WTC11 (cell line): ENCODE results near the gene PKHD1. TPM values are rescaled to one million over a fixed set of nuclear protein-coding genes. Genes with fewer than 3 reads are reported as not detected.

Experiments used
- ATAC-seq: fragments of 200-7000 bp; cut with Tn5 transposase; 2 replicates; pipeline ENCODE4 v1.10.0; 2021; ENCODE audit warnings: mild to moderate bottlenecking, moderate library complexity
- CTCF ChIA-PET: fragments of 300-600 bp; sonication (Branson Sonifier 250); formaldehyde crosslinking; loops from one replicate; lab custom pipeline; 2021; ENCODE audit warnings: antibody characterized with exemption; lab: Charles Lee
- POLR2A ChIA-PET: fragments of 350-600 bp; sonication (Branson Sonifier 250); formaldehyde crosslinking; loops from one replicate; lab custom pipeline; 2021; ENCODE audit warnings: antibody characterized with exemption; lab: Charles Lee
- DNase-seq: peaks from one replicate; pipeline ENCODE4 v3.0.0; 2021; ENCODE audit warnings: low spot score
- H3K27ac Mint-ChIP-seq: 2 replicates; pipeline ENCODE4 v1.8.0; 2021; ENCODE audit warnings: mixed read lengths
- H3K27me3 Mint-ChIP-seq: 2 replicates; pipeline ENCODE4 v1.8.0; 2021; ENCODE audit warnings: low read depth, mild to moderate bottlenecking, moderate library complexity, mixed read lengths
- H3K36me3 Mint-ChIP-seq: 2 replicates; pipeline ENCODE4 v1.8.0; 2021; ENCODE audit warnings: mixed read lengths
- H3K4me1 Mint-ChIP-seq: 2 replicates; pipeline ENCODE4 v1.8.0; 2022; ENCODE audit warnings: mixed read lengths
- H3K4me3 Mint-ChIP-seq: 2 replicates; pipeline ENCODE4 v1.8.0; 2021; ENCODE audit warnings: mild to moderate bottlenecking, moderate library complexity, mixed read lengths
- H3K9me3 Mint-ChIP-seq: 2 replicates; pipeline ENCODE4 v1.8.0; 2021; ENCODE audit warnings: mixed read lengths
- AFF4 ChIP-seq: sonication (generic); formaldehyde crosslinking; IDR thresholded peaks from 2 replicates; pipeline ENCODE4 v1.8.1; 2023; ENCODE audit warnings: mild to moderate bottlenecking, missing genetic modification reagents, borderline replicate concordance
- CBFB ChIP-seq: sonication (generic); formaldehyde crosslinking; IDR thresholded peaks from 2 replicates; pipeline ENCODE4 v1.8.1; 2022; ENCODE audit warnings: mild to moderate bottlenecking, low read depth, missing genetic modification reagents
- CDX4 ChIP-seq: fragments of 250-450 bp; sonication (Bioruptor Pico); IDR thresholded peaks from 2 replicates; pipeline ENCODE4 v1.9.0; 2021; ENCODE audit warnings: moderate library complexity, mild to moderate bottlenecking, inconsistent platforms, borderline replicate concordance
- FOXJ3 ChIP-seq: sonication (generic); formaldehyde crosslinking; IDR thresholded peaks from 2 replicates; pipeline ENCODE4 v1.9.0; 2021; ENCODE audit warnings: missing genetic modification reagents, mild to moderate bottlenecking, borderline replicate concordance
- FOXP1 ChIP-seq: sonication (generic); formaldehyde crosslinking; IDR thresholded peaks from 2 replicates; pipeline ENCODE4 v1.8.0; 2022; ENCODE audit warnings: missing genetic modification reagents, mild to moderate bottlenecking, moderate library complexity, borderline replicate concordance
- GRHL2 ChIP-seq: fragments of 250-450 bp; sonication (Bioruptor Pico); IDR thresholded peaks from 2 replicates; pipeline ENCODE4 v1.8.0; 2022; ENCODE audit warnings: mild to moderate bottlenecking, moderate library complexity; ENCODE audit not compliant: insufficient replicate concordance, severe bottlenecking
- GTF2I ChIP-seq: fragments of 250-450 bp; sonication (Bioruptor Pico); conservative IDR thresholded peaks from 2 replicates; pipeline ENCODE4 v1.4.0; 2021; ENCODE audit warnings: mild to moderate bottlenecking
- JUN ChIP-seq: sonication (generic); formaldehyde crosslinking; IDR thresholded peaks from 2 replicates; pipeline ENCODE4 v1.8.0; 2023; ENCODE audit warnings: mild to moderate bottlenecking, missing genetic modification reagents
- NFYB ChIP-seq: sonication (generic); formaldehyde crosslinking; conservative IDR thresholded peaks from 2 replicates; pipeline ENCODE4 v1.8.0; 2022; ENCODE audit warnings: low read depth, missing genetic modification reagents
- NR1H2 ChIP-seq: sonication (generic); formaldehyde crosslinking; IDR thresholded peaks from 2 replicates; pipeline ENCODE4 v1.9.0; 2021; ENCODE audit warnings: mild to moderate bottlenecking, moderate library complexity, missing genetic modification reagents
- PRDM15 ChIP-seq: sonication (generic); formaldehyde crosslinking; IDR thresholded peaks from 2 replicates; pipeline ENCODE4 v1.8.0; 2022; ENCODE audit warnings: missing genetic modification reagents
- USF2 ChIP-seq: sonication (generic); formaldehyde crosslinking; IDR thresholded peaks from 2 replicates; pipeline ENCODE4 v1.8.1; 2023; ENCODE audit warnings: mild to moderate bottlenecking, missing genetic modification reagents, moderate library complexity
- ZBTB21 ChIP-seq: sonication (generic); formaldehyde crosslinking; IDR thresholded peaks from 2 replicates; pipeline ENCODE4 v1.8.1; 2023; ENCODE audit warnings: mild to moderate bottlenecking, missing genetic modification reagents, borderline replicate concordance
- ZNF416 ChIP-seq: fragments of 250-450 bp; sonication (Bioruptor Pico); IDR thresholded peaks from 2 replicates; pipeline ENCODE4 v1.9.0; 2021; ENCODE audit warnings: mild to moderate bottlenecking, inconsistent platforms
- total RNA-seq: library from RNA; stranded (reverse); gene quantifications from 3 replicates; pipeline ENCODE4 v1.2.3, GENCODE V29; 2021
- TF ChIP-seq, protein P1 (sequence below): sonication (generic); formaldehyde crosslinking; conservative IDR thresholded peaks from 2 replicates; pipeline ENCODE4 v1.8.1; 2022; ENCODE audit warnings: mild to moderate bottlenecking, missing genetic modification reagents
- TF ChIP-seq, protein P2 (sequence below): sonication (generic); formaldehyde crosslinking; IDR thresholded peaks from 2 replicates; pipeline ENCODE4 v1.8.0; 2023; ENCODE audit warnings: missing genetic modification reagents

Gene PKHD1
- total RNA-seq, 1 experiment from 2014 or later: 0.15 TPM

- no peaks in the 10 kb centered on the region for H3K4me1 Mint-ChIP-seq
- H3K9me3 Mint-ChIP-seq: peaks cover 13% of the 10 kb centered on the region
- ChIA-PET CTCF (interaction anchor here (1.0 to 1.4 kb wide), 2 partner anchors 31 to 84 kb away, joined by 3 to 5 read pairs; no protein-coding TSS in a partner anchor), POLR2A (no interaction called here)
- no peak for TF ChIP-seq USF2
- no peak for TF ChIP-seq CBFB (CRISPR knock-in tag)
- TF ChIP-seq GRHL2 (CRISPR knock-in tag): no peak
- TF ChIP-seq, protein P1, sequence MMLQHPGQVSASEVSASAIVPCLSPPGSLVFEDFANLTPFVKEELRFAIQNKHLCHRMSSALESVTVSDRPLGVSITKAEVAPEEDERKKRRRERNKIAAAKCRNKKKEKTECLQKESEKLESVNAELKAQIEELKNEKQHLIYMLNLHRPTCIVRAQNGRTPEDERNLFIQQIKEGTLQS (CRISPR knock-in tag): no peak
- TF ChIP-seq AFF4 (CRISPR knock-in tag): no peak
- no peak for TF ChIP-seq NR1H2 (CRISPR knock-in tag)
- no peak for TF ChIP-seq CDX4
- TF ChIP-seq FOXJ3 (CRISPR knock-in tag): no peak
- TF ChIP-seq FOXP1 (CRISPR knock-in tag): no peak
- no peak overlapping the region for H3K4me3 Mint-ChIP-seq
- no peaks in the 10 kb centered on the region for H3K36me3 Mint-ChIP-seq
- H3K27me3 Mint-ChIP-seq: no peaks in the 10 kb centered on the region; the same call in 1 of the 2 replicates
- no peak overlapping the region for H3K27ac Mint-ChIP-seq
- no peak for DNase-seq
- no peak for ATAC-seq
Measured at GRCh38 chr6:51965222-51965801, 122.1 kb downstream of the PKHD1 start.

DNA sequence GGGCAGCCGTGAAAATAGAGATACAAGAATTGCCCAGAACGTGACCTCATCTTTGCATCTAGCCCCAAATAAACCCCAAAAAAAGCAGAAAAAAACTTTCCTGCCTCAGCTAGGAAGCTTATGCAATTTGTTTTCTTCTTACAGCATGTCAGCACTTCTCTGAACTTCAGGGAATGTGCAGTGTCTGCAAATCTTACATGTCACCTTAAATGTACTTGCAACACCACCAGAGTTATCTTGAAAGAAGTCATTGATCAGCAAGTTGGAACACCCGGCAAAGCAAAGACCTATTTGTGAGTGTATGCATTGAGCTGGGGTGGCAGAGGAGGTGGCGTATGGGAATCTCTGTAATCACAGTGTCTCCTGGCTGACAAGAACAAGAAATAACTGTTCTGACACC, 123.4 kb downstream of the PKHD1 start:
- no peak for DNase-seq
- Mint-ChIP-seq H3K27me3 (no peaks in the 10 kb centered on the region; the same call in 1 of the 2 replicates), H3K9me3 (peaks cover 12% of the 10 kb centered on the region), H3K36me3 (no peaks in the 10 kb centered on the region), H3K27ac (no peak overlapping the region), H3K4me1 (no peaks in the 10 kb centered on the region; the same call in 1 of the 2 replicates), H3K4me3 (no peak overlapping the region)
- CTCF ChIA-PET: interaction anchor here (1.5 kb wide), 1 partner anchor 56 kb away, joined by 3 read pairs; no protein-coding TSS in a partner anchor
- ATAC-seq: no peak
- TF ChIP-seq JUN (CRISPR knock-in tag) (no peak), PRDM15 (CRISPR knock-in tag) (no peak), NFYB (CRISPR knock-in tag) (no peak), ZBTB21 (CRISPR knock-in tag) (no peak), GTF2I (CRISPR knock-in tag) (no peak), ZNF416 (CRISPR knock-in tag) (no peak)
- TF ChIP-seq, protein P2, sequence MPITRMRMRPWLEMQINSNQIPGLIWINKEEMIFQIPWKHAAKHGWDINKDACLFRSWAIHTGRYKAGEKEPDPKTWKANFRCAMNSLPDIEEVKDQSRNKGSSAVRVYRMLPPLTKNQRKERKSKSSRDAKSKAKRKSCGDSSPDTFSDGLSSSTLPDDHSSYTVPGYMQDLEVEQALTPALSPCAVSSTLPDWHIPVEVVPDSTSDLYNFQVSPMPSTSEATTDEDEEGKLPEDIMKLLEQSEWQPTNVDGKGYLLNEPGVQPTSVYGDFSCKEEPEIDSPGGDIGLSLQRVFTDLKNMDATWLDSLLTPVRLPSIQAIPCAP (CRISPR knock-in tag): no peak
- TF ChIP-seq, all 79 proteins: peak for 0
- POLR2A ChIA-PET: interaction anchor here (0.6 kb wide), 1 partner anchor 1197 kb away, joined by 6 read pairs; no protein-coding TSS in a partner anchor
